NCI-H2196 treated with DMSO at 0.1 percent for 48 hours (cell line): ENCODE measurements around the gene TRDMT1.

Experiments used
- DNase-seq: peaks from one replicate; lab custom pipeline; 2025; ENCODE audit not compliant: unreplicated experiment; lab: John Stamatoyannopoulos, UW

TRDMT1 gene

DNA sequence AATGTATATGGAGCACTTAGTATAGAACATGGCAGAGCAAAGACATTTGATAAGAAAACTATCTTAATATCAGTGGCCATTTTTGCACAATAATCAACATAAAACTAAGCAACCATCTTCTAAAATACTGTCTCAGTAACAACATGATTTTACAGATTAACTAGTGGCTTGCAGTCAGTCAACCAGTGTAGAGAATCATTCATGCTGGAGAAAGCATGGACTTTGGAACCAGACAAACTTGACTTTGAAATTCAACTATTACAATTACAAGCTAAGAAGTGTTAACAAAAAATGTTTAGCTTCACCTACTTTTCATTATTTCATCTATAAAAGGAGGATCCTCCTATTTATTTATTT lies 99.6 kb downstream of the TRDMT1 start:
- DNase-seq = no peak

DNA sequence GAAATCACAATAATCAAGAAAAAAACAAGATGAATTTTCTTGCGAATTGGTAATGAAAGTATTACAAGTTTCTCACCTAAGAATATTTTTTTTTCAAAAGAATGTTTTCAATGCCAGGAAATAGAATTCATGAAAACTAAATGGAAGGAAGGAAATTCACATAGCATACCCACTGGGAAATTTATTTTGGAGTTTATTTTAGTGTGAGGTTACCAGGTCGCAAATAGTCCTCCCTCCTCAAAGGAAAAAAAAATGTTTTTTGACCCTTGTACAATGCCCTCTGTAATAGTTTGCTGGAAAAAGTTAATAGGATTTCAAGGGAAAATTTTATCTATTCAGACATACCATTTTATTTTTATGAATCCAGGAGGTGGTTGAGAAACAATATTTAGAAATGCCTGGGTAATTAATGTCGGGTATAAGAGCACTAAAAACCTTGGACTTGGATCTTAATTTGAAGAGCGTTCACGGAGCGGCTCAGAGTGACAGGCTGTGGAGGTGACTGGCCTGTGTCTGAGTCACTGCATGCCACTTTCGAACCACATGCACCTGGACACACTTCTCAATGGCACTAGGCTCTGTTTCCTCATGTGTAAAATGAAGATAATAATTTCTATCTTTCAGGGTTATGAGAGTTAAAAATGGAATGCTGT lies 100.1 kb downstream of the TRDMT1 start:
- no peak for DNase-seq

DNA sequence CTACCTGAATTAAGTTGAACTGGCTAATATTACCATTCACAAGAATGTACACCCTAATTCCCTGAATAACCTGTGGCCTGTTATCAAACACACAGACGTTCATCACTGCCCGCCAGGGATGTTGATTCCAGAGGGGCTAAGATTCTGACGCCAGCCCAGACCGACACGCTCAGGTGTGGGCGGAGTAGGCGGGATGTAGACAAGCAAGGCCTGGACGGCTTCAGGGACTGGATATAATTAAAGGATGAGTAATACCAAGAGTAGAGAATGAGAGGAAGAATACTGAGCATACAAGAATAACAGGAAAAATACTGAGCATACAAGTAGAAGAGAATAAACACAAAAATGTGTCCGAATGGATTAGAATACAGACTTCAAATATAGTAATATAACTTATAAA lies 100.9 kb downstream of the TRDMT1 start:
- DNase-seq = no peak

DNA sequence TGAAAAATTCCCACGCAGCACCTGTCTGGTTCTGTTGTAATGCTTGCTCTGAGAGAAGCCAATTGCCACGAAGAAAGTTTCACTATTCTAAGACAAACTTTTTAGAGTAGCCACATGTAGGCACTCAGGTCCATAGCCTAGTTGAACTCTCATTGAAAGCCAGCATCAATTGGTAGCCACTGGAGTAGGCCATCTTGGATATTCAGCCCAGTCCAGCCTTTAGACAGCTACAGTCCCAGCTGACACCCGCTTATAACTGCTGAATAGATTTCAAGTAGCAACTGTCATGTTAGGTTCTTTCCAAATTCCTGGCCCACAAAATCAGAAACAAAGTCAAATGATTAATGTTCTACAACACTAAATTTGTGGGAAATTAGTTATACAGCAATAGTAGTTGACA lies 103.5 kb downstream of the TRDMT1 start:
- DNase-seq = no peak
